HG03066 (cell line): ENCODE measurements around the gene GMPPB.
A peak's percentile ranks its signal among the peaks of the same experiment; 100 is the strongest.
"Not testable (repeated sequence)": the region's sequence is repeated elsewhere in the genome, so short reads cannot be mapped to it uniquely, and the experiment has no call there.

Experiments
- ATAC-seq: cut with Tn5 transposase; IDR thresholded peaks from one replicate; pipeline ENCODE4 v1.9.1; 2021; ENCODE audit warnings: low read depth; ENCODE audit not compliant: unreplicated experiment

Gene GMPPB

GRCh38 chr3:49694409-49695070 lies 29.2 kb downstream of the GMPPB start:
- not testable (repeated sequence) for ATAC-seq

- not testable (repeated sequence) for ATAC-seq
These were observed 32.3 kb downstream of the GMPPB start for GRCh38 chr3:49691481-49691880.

- ATAC-seq = not testable (repeated sequence)
These were observed 32.9 kb downstream of the GMPPB start for GRCh38 chr3:49690856-49691255.

- ATAC-seq = not testable (repeated sequence)
These were observed 33.7 kb downstream of the GMPPB start for GRCh38 chr3:49689908-49690624.

- ATAC-seq = no peak
These were observed 34.5 kb downstream of the GMPPB start, which contains the start of the genes MST1 and RNF123 for GRCh38 chr3:49689046-49689907. Gene MST1, minus strand, starts transcription at chr3:49689474. Its CDS starts 783 bp downstream, at chr3:49688691. Gene RNF123, plus strand, starts transcription at chr3:49689557. Its CDS starts 1,609 bp downstream, at chr3:49691166.

GRCh38 chr3:49688338-49689045 lies 35.3 kb downstream of the GMPPB start:
- ATAC-seq = not testable (repeated sequence)

- ATAC-seq = not testable (repeated sequence)
These were observed 36.3 kb downstream of the GMPPB start for GRCh38 chr3:49687424-49687795.

GRCh38 chr3:49686769-49687423 lies 36.9 kb downstream of the GMPPB start:
- not testable (repeated sequence) for ATAC-seq

GRCh38 chr3:49686346-49686745 lies 37.4 kb downstream of the GMPPB start:
- not testable (repeated sequence) for ATAC-seq

GRCh38 chr3:49685846-49686245 lies 37.9 kb downstream of the GMPPB start:
- not testable (repeated sequence) for ATAC-seq

- ATAC-seq = not testable (repeated sequence)
These were observed 38.6 kb downstream of the GMPPB start for GRCh38 chr3:49685103-49685502.

GRCh38 chr3:49684453-49684852 lies 39.3 kb downstream of the GMPPB start:
- ATAC-seq = not testable (repeated sequence)

GRCh38 chr3:49683162-49683561 lies 40.6 kb downstream of the GMPPB start:
- ATAC-seq = no peak

GRCh38 chr3:49681543-49681942 lies 42.2 kb downstream of the GMPPB start:
- no peak for ATAC-seq

GRCh38 chr3:49681232-49681522 lies 42.6 kb downstream of the GMPPB start:
- ATAC-seq = no peak

GRCh38 chr3:49680493-49681231 lies 43.1 kb downstream of the GMPPB start:
- no peak for ATAC-seq

- ATAC-seq = no peak
These were observed 47.8 kb downstream of the GMPPB start for GRCh38 chr3:49675912-49676311.

GRCh38 chr3:49674497-49674983 lies 49.2 kb downstream of the GMPPB start:
- ATAC-seq = peak; percentile 19
